Chondrocyte (in vitro differentiated cells): ENCODE data around the gene CFAP54. TPM values are rescaled to one million over a fixed set of nuclear protein-coding genes. Genes with fewer than 3 reads are reported as not detected.

Experiments used
- DNase-seq: peaks from one replicate; pipeline ENCODE4 v3.0.0; 2021; ENCODE audit warnings: mixed read lengths, low spot score
- H3K27ac Mint-ChIP-seq: one replicate; pipeline ENCODE4 v1.8.0; 2021; ENCODE audit warnings: mild to moderate bottlenecking, moderate library complexity, mixed read lengths; ENCODE audit not compliant: unreplicated experiment
- H3K27me3 Mint-ChIP-seq: 2 replicates; pipeline ENCODE4 v1.8.0; 2021; ENCODE audit warnings: low read depth, mixed read lengths
- H3K36me3 Mint-ChIP-seq: 2 replicates; pipeline ENCODE4 v1.8.0; 2021; ENCODE audit warnings: low read depth, mixed read lengths
- H3K4me1 Mint-ChIP-seq: 2 replicates; pipeline ENCODE4 v1.8.0; 2021; ENCODE audit warnings: low read depth, mild to moderate bottlenecking, mixed read lengths
- H3K4me3 Mint-ChIP-seq: one replicate; pipeline ENCODE4 v1.8.0; 2021; ENCODE audit warnings: mild to moderate bottlenecking, moderate library complexity, mixed read lengths; ENCODE audit not compliant: unreplicated experiment
- H3K9me3 Mint-ChIP-seq: 2 replicates; pipeline ENCODE4 v1.8.0; 2021; ENCODE audit warnings: low read depth, mixed read lengths
- total RNA-seq: library from RNA; stranded (reverse); gene quantifications from 3 replicates; pipeline ENCODE4 v1.2.1, GENCODE V29; 2021
- TF ChIP-seq, protein P1 (sequence below): fragments of 200-600 bp; sonication (generic); IDR thresholded peaks from 2 replicates; pipeline ENCODE4 v1.5.0; 2021; ENCODE audit warnings: antibody characterized with exemption, mild to moderate bottlenecking, moderate library complexity

Gene CFAP54
- total RNA-seq, 1 donor from 2014 or later: 0.15 TPM

- Mint-ChIP-seq H3K9me3 (no peaks in the 10 kb centered on the region), H3K4me3 (no peak overlapping the region), H3K27me3 (no peaks in the 10 kb centered on the region), H3K4me1 (peaks cover 24% of the 10 kb centered on the region), H3K27ac (no peak overlapping the region), H3K36me3 (no peaks in the 10 kb centered on the region)
- DNase-seq: no peak
- TF ChIP-seq, protein P1, sequence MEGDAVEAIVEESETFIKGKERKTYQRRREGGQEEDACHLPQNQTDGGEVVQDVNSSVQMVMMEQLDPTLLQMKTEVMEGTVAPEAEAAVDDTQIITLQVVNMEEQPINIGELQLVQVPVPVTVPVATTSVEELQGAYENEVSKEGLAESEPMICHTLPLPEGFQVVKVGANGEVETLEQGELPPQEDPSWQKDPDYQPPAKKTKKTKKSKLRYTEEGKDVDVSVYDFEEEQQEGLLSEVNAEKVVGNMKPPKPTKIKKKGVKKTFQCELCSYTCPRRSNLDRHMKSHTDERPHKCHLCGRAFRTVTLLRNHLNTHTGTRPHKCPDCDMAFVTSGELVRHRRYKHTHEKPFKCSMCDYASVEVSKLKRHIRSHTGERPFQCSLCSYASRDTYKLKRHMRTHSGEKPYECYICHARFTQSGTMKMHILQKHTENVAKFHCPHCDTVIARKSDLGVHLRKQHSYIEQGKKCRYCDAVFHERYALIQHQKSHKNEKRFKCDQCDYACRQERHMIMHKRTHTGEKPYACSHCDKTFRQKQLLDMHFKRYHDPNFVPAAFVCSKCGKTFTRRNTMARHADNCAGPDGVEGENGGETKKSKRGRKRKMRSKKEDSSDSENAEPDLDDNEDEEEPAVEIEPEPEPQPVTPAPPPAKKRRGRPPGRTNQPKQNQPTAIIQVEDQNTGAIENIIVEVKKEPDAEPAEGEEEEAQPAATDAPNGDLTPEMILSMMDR: no peak
These were observed 24.3 kb downstream of the CFAP54 start for GRCh38 chr12:96513681-96514080.

- no peak overlapping the region for H3K27ac Mint-ChIP-seq
- TF ChIP-seq, protein P1: no peak
- no peak overlapping the region for H3K4me3 Mint-ChIP-seq
- DNase-seq: no peak
- no peaks in the 10 kb centered on the region for H3K9me3 Mint-ChIP-seq
- H3K36me3 Mint-ChIP-seq: no peaks in the 10 kb centered on the region
- H3K27me3 Mint-ChIP-seq: no peaks in the 10 kb centered on the region
- peaks cover 20% of the 10 kb centered on the region for H3K4me1 Mint-ChIP-seq
These were observed 25.0 kb downstream of the CFAP54 start for GRCh38 chr12:96514328-96514727.

GRCh38 chr12:96516472-96517430 is 27.4 kb downstream of the CFAP54 start:
- no peaks in the 10 kb centered on the region for H3K36me3 Mint-ChIP-seq
- no peaks in the 10 kb centered on the region for H3K27me3 Mint-ChIP-seq
- TF ChIP-seq, protein P1: peak; percentile 94
- peaks cover 16% of the 10 kb centered on the region for H3K4me1 Mint-ChIP-seq
- H3K9me3 Mint-ChIP-seq: no peaks in the 10 kb centered on the region
- DNase-seq: no peak
- no peak overlapping the region for H3K4me3 Mint-ChIP-seq
- no peak overlapping the region for H3K27ac Mint-ChIP-seq

GRCh38 chr12:96520767-96521166 is 31.4 kb downstream of the CFAP54 start:
- Mint-ChIP-seq H3K4me3 (no peak overlapping the region), H3K27me3 (peaks cover 2% of the 10 kb centered on the region), H3K36me3 (no peaks in the 10 kb centered on the region), H3K4me1 (peaks cover 9% of the 10 kb centered on the region), H3K27ac (no peak overlapping the region), H3K9me3 (no peaks in the 10 kb centered on the region)
- TF ChIP-seq, protein P1: no peak
- no peak for DNase-seq

DNA sequence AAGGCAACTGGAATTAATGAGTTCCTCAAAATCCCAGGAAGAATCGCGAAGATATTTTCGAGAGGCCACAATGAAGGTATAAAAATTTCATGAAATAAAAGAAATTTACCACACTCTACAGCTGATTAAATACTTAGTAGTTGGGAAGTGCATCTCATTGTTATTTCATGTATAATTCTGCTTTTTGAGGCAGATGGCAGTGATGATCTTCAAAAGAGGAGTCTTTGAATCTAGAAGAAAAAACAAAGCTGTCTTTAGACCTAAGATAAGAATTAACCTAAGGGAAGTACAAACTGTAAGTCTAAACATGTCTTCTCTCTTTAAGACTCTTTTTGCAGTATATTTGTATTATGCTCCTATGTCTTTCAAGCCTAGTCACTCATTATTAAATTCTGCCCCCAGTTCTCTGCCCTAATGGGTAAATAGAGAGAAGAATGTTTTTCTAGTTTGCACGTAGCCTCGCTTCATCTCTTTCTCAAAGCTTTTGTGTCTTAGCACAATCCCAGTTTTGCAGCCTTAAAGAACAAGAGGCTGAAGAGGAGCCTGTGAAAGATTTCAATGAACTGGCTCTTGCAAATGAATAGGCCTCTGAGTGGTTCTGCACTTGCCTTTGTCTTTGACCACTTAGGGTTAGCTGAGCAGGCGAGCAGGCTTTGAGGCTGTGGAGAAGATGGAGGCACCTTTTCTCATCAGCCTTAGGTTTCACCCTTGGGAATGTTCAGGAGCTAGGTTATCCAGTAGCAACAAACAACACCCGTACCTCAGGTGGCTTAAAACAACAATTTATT is 32.7 kb downstream of the CFAP54 start:
- Mint-ChIP-seq H3K27ac (no peak overlapping the region), H3K4me3 (no peak overlapping the region), H3K4me1 (peaks cover 4% of the 10 kb centered on the region), H3K9me3 (no peaks in the 10 kb centered on the region), H3K36me3 (no peaks in the 10 kb centered on the region), H3K27me3 (peaks cover 6% of the 10 kb centered on the region)
- DNase-seq: no peak
- TF ChIP-seq, protein P1: no peak
